Activated naive CD8-positive, alpha-beta T cell treated with anti-CD3 and anti-CD28 coated beads, Interleukin-2, amount 10 ng/mL, durations not matched to agents 7 days and 5 days (primary cell): ENCODE data around the gene TEX53. TPM values are rescaled to one million over a fixed set of nuclear protein-coding genes. Genes with fewer than 3 reads are reported as not detected.

Source experiments
- ATAC-seq: fragments of 150-1000 bp; cut with Tn5 transposase; one replicate; pipeline ENCODE4 v1.10.0; 2021; ENCODE audit warnings: low read depth, moderate library complexity
- POLR2A ChIA-PET: fragments of 350-600 bp; sonication (Branson Sonifier 250); formaldehyde crosslinking; loops from one replicate; lab custom pipeline; 2021; ENCODE audit warnings: antibody characterized with exemption; lab: Charles Lee
- DNase-seq: peaks from one replicate; pipeline ENCODE4 v3.0.0; 2021
- H3K27ac Mint-ChIP-seq: one replicate; pipeline ENCODE4 v1.8.0; 2022; ENCODE audit warnings: mild to moderate bottlenecking, mixed read lengths
- H3K27me3 Mint-ChIP-seq: one replicate; pipeline ENCODE4 v1.8.0; 2022; ENCODE audit warnings: mild to moderate bottlenecking, moderate library complexity, mixed read lengths
- H3K36me3 Mint-ChIP-seq: one replicate; pipeline ENCODE4 v1.8.0; 2021; ENCODE audit warnings: mild to moderate bottlenecking, mixed read lengths
- H3K4me1 Mint-ChIP-seq: one replicate; pipeline ENCODE4 v1.8.0; 2021; ENCODE audit warnings: mixed read lengths
- H3K4me3 Mint-ChIP-seq: one replicate; pipeline ENCODE4 v1.8.0; 2022; ENCODE audit warnings: mild to moderate bottlenecking, moderate library complexity, mixed read lengths
- H3K9me3 Mint-ChIP-seq: one replicate; pipeline ENCODE4 v1.8.0; 2021; ENCODE audit warnings: mixed read lengths
- total RNA-seq, 2 experiments: library from RNA; stranded (reverse); gene quantifications; one replicate each; pipeline ENCODE4 v1.2.3, GENCODE V29; 2021

The TEX53 gene
- total RNA-seq, 2 experiments from 2014 or later: not detected

DNA sequence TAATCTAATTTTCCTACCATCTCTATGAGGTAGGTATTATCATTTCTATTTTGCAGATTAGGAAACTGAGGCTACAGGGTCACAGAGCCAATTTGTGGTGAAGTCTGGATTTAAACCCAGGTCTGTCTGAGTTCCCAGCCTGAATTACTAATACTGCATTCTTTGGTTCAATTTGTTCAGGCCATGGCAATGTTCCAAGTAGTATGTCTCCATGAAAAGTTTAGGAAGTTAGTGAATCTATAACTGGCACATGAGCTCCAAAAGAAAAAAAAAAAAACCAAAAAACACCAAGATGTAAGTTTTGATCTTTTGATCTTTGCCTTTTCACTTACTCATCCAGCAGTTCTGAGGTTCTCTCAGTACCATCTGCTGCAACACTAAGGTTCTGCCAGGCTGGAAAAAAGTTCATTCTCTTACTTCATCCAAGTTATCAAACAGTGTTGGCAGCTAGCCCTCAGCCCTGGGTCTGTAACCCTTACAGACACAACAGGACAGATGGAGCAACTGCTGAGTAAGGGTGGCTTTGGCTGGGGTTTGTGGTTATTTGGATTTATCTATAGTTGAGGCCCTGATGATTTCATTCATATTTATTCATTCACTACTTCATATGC is 50.9 kb downstream of the TEX53 start:
- Mint-ChIP-seq H3K27me3 (no peaks in the 10 kb centered on the region), H3K4me1 (peaks cover 17% of the 10 kb centered on the region), H3K9me3 (peaks cover 3% of the 10 kb centered on the region), H3K4me3 (no peak overlapping the region), H3K27ac (no peak overlapping the region), H3K36me3 (peaks cover 4% of the 10 kb centered on the region)
- ATAC-seq (no peak), DNase-seq (no peak)
- POLR2A ChIA-PET: interaction anchor here (1.6 kb wide), 1 partner anchor 14 kb away, joined by 5 read pairs; no protein-coding TSS in a partner anchor

Other genes starting within 250 kb of the TEX53 start
- 10 to 100 TPM; 10.5 TPM for gene WHRN, start 152.3 kb downstream of the TEX53 start, total RNA-seq
- 10 to 100 TPM; 95.8 to 96.7 TPM for gene ATP6V1G1, start 70.0 kb downstream of the TEX53 start, total RNA-seq
- 10 to 100 TPM; 22.0 to 23.1 TPM for gene TMEM268, start 46.5 kb downstream of the TEX53 start, total RNA-seq
- gene TEX48, start 24.4 kb upstream of the TEX53 start, total RNA-seq: not detected
- gene TNFSF15, start 148.2 kb upstream of the TEX53 start, total RNA-seq: 1 to 10 TPM; 1.0 to 1.2 TPM